Vagina (tissue), 2 donors: Measurements from ENCODE around the gene NAA15.

Experiments
- POLR2A ChIP-seq, 2 donors: fragments of 450-650 bp; IDR thresholded peaks; one replicate each; pipeline ENCODE4 v1.6.1; 2017; ENCODE audit warnings: antibody characterized with exemption in 2 of 2, mild to moderate bottlenecking in 2 of 2, moderate library complexity in 2 of 2
- POLR2AphosphoS5 ChIP-seq, 2 donors: sonication (generic); formaldehyde crosslinking; IDR thresholded peaks; one replicate each; pipeline ENCODE4 v1.9.0; 2017; ENCODE audit warnings: antibody characterized with exemption in 2 of 2, mild to moderate bottlenecking in 2 of 2, low read depth in 1 of 2; ENCODE audit not compliant: insufficient read depth in 1 of 2
- TF ChIP-seq, protein P1 (sequence below), 3 experiments: fragments of 450-650 bp in 2 of 3; fragments of 200-600 bp in 1 of 3; sonication (generic) in 1 of 3; IDR thresholded peaks; one replicate each; pipeline ENCODE4 v1.5.1; 2017 to 2019; ENCODE audit warnings: antibody characterized with exemption in 3 of 3, mild to moderate bottlenecking in 2 of 3, moderate library complexity in 2 of 3

DNA sequence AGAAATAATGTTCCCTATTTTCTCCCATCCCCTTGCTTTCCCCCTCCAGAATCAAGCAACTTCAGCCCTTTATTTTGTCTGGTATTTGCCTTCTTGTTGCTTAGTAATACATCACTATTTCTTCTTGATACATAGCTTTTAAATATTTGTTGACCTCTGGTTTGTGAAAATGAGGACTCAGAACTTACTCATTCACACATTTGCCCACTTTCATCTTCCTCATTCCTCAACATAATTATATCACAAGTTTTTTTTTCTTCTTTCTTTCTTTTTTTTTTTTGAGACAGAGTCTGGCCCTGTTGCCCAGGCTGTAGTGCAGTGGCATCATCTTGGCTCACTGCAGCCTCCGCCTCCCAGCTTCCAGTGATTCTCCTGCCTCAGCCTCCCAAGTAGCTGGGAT is 29.9 kb downstream of the NAA15 start:
- TF ChIP-seq POLR2AphosphoS5 (IDR thresholded peaks at IDR 0.05; ENCODE audit: insufficient read depth in 1 of 2, low read depth in 1 of 2): no peak
- TF ChIP-seq, protein P1, sequence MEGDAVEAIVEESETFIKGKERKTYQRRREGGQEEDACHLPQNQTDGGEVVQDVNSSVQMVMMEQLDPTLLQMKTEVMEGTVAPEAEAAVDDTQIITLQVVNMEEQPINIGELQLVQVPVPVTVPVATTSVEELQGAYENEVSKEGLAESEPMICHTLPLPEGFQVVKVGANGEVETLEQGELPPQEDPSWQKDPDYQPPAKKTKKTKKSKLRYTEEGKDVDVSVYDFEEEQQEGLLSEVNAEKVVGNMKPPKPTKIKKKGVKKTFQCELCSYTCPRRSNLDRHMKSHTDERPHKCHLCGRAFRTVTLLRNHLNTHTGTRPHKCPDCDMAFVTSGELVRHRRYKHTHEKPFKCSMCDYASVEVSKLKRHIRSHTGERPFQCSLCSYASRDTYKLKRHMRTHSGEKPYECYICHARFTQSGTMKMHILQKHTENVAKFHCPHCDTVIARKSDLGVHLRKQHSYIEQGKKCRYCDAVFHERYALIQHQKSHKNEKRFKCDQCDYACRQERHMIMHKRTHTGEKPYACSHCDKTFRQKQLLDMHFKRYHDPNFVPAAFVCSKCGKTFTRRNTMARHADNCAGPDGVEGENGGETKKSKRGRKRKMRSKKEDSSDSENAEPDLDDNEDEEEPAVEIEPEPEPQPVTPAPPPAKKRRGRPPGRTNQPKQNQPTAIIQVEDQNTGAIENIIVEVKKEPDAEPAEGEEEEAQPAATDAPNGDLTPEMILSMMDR (IDR thresholded peaks at IDR 0.05): no peak
- TF ChIP-seq POLR2A (IDR thresholded peaks at IDR 0.05): no peak
